ENCODE results near the gene SUMF1.

The SUMF1 gene

DNA sequence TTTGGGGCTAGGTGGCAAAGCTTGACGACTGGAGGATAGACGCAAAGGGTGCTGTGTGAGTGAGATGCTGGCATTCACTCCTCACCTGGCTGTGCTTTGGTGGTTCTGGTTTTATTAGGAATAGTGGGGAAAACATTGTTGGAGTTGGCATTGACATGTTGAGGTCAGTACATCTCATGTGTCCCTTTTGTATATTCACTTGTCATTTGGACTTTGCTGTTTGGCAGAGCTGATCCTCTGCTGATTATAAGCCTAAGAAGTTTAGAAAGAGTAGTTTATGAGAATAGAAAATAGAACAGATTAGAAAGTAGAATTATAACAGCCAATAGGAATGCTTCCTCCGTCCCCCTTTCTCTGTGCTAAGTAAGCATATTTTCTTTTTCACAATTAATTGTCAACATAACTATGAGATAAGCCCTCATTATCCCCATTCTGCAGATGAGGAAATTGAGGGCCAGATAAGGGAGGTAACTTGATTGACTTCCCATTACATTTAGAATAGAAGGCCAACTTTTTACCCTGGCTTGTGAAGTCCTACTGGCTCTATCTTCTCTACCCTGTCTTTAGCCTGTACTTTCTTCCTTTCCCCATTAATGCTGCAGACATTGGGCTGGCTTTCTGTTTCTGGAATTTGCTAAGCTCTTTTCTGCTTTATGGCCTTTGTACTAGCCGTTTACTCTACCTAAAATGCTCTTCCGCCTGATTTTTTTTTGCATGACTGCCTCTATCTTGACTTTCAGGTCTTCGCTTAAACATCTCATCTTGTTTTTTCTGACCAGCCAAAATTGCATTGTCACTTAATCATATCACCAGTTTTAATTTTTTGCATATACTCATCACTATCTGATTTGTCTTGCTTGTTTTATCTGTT is 38.9 kb upstream of the SUMF1 start:
- Mint-ChIP-seq H3K4me1 (ENCODE audit: low read depth) (peaks cover 42% of the 10 kb centered on the region), H3K27ac (peak overlapping the region; percentile 18), H3K36me3 (ENCODE audit: low read depth) (peaks cover 17% of the 10 kb centered on the region), H3K9me3 (no peaks in the 10 kb centered on the region), H3K27me3 (ENCODE audit: low read depth) (no peaks in the 10 kb centered on the region), H3K4me3 (peak overlapping the region; percentile 76)
- no peak for DNase-seq (ENCODE audit: low spot score)

DNA sequence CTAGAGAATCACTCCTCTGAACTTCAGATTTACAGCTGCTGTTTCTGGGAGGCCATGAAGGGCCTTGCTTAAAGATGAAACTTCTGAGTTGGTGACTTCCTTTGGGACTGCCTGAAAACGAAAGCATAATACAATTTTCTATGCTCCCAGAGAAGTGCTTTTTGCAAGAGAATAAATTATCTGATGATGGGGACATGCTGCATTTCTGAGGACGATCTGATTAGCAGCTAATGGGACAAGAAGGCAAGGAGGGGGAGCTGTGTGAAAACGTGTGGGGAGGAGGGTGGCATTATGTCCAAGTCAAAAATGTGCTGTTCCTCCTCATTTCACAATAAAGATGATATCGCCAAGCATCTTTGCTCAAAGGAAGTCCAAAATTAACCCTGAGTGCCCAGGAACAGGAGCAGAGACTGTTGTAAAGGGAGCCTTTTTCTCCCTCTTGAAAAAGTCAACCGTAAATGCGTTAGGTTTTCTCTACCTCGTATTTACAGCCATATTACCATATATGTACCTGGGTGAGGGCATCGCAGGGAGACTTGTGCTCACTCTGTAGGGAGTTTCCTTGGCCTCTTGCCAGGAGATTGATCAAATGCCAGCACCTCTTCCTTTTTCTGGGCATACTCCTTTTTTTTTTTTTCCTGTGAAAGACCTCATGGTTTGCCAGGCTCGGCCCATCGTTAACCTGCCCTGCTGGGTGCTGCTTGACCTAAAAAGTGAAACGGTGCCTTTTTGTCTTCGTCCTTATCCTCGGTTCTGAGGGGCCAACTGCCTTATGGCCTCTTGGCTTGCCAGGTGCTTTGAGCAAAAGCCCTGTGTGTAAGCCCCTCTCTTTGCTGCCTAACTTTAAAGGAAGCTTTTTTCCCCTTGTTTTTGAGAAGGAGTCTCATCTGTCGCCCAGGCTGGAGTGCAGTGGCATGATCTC is 37.5 kb upstream of the SUMF1 start:
- Mint-ChIP-seq H3K9me3 (no peaks in the 10 kb centered on the region), H3K4me1 (ENCODE audit: low read depth) (peaks cover 40% of the 10 kb centered on the region), H3K4me3 (peak overlapping the region; percentile 76), H3K27me3 (ENCODE audit: low read depth) (no peaks in the 10 kb centered on the region), H3K36me3 (ENCODE audit: low read depth) (peaks cover 15% of the 10 kb centered on the region), H3K27ac (peak overlapping the region; percentile 91)
- DNase-seq (ENCODE audit: low spot score) = no peak

DNA sequence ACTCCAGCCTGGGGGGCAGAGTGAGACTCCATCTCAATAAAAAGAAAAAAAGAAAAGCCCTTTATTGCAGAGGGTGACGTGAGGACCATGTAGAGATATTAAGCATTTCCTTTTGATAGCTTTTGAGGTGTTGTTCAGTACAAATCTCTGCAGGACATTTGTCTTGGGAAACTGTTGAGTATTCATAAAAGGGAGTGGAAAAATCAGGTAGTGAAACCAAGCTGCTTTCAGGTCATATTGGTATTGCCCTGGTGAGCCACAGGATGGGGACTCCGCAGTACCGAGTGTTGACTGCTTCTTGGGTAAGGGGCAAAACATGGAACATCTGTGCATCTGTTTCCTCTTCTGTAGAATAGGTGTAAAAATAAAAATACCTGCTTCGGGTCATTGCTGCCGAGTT is 36.0 kb upstream of the SUMF1 start:
- no peak overlapping the region for H3K4me3 Mint-ChIP-seq

DNA sequence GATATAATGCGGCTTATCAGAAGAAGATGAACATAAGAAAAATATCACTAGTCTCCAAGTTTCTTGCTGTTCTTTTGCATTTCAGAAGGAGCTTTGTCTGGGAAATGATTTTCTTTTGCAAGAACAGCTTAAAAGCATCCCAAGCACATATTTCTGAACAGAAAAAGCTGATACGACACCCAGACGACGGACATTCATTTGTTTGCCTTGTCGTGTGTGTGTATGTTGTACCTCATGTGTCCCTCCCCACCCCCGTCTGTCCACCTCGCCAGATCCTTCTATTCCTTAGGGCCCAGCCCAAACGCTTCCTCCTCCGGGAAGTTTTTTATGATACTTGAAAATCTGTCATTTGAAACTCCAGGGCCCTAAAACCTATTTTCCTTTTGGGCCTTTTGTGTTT is 34.9 kb upstream of the SUMF1 start:
- DNase-seq (ENCODE audit: low spot score) = no peak
- no peaks in the 10 kb centered on the region for H3K27me3 Mint-ChIP-seq (ENCODE audit: low read depth)
- H3K4me3 Mint-ChIP-seq = no peak overlapping the region
- H3K27ac Mint-ChIP-seq = no peak overlapping the region
- no peaks in the 10 kb centered on the region for H3K9me3 Mint-ChIP-seq
- peaks cover 18% of the 10 kb centered on the region for H3K36me3 Mint-ChIP-seq (ENCODE audit: low read depth)
- H3K4me1 Mint-ChIP-seq (ENCODE audit: low read depth) = peaks cover 31% of the 10 kb centered on the region

More for the DNA sequence above, 36.0 kb upstream of the SUMF1 start:
- Mint-ChIP-seq H3K4me1 (ENCODE audit: low read depth) (peaks cover 40% of the 10 kb centered on the region), H3K9me3 (no peaks in the 10 kb centered on the region), H3K27ac (peak overlapping the region; percentile 9), H3K27me3 (ENCODE audit: low read depth) (no peaks in the 10 kb centered on the region), H3K36me3 (ENCODE audit: low read depth) (peaks cover 13% of the 10 kb centered on the region)
- no peak for DNase-seq (ENCODE audit: low spot score)

DNA sequence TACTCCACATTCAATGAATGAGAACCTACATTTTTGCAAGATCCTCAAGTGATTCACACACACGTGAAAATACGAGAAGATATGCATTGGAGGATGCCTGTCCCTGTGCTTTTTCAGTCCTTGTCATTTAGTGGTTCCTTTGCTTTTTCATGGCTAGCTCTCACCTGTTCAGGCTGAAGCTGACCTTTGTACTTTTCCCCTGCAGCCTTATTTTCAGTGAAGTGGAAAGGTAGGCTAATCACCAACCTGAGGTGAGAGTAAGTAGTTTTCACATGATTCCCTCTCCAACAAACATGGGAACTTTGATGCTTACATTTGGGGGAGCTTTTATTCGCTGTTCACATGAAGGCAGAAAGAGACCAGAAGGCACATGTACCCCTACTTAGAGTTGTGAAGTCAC is 34.4 kb upstream of the SUMF1 start:
- no peaks in the 10 kb centered on the region for H3K27me3 Mint-ChIP-seq (ENCODE audit: low read depth)
- no peak for DNase-seq (ENCODE audit: low spot score)
- peaks cover 34% of the 10 kb centered on the region for H3K4me1 Mint-ChIP-seq (ENCODE audit: low read depth)
- H3K4me3 Mint-ChIP-seq = no peak overlapping the region
- H3K9me3 Mint-ChIP-seq = no peaks in the 10 kb centered on the region
- peaks cover 22% of the 10 kb centered on the region for H3K36me3 Mint-ChIP-seq (ENCODE audit: low read depth)
- H3K27ac Mint-ChIP-seq = no peak overlapping the region

DNA sequence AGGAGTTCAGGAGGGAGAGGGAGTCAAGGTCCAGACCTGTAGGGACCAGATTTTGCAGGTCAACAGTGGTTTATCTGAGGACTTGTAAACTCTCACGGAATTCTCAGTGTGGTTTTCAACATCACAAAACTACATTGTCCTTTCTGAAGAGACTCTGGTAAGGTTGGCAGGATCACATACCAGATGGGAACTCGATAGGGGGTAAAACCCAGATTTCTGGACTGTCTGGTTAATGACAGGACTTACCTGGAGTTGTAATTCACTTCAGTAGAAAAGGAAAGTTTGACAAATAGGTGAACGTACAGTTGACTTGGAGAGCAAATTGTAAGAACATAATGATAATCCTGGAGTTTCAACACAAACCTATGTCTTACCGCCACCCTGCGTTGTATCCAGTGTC is 31.4 kb upstream of the SUMF1 start:
- H3K36me3 Mint-ChIP-seq (ENCODE audit: low read depth) = peaks cover 24% of the 10 kb centered on the region
- H3K27me3 Mint-ChIP-seq (ENCODE audit: low read depth) = no peaks in the 10 kb centered on the region
- no peaks in the 10 kb centered on the region for H3K9me3 Mint-ChIP-seq
- H3K4me3 Mint-ChIP-seq = no peak overlapping the region
- H3K27ac Mint-ChIP-seq = no peak overlapping the region
- DNase-seq (ENCODE audit: low spot score) = no peak
- peaks cover 31% of the 10 kb centered on the region for H3K4me1 Mint-ChIP-seq (ENCODE audit: low read depth)

DNA sequence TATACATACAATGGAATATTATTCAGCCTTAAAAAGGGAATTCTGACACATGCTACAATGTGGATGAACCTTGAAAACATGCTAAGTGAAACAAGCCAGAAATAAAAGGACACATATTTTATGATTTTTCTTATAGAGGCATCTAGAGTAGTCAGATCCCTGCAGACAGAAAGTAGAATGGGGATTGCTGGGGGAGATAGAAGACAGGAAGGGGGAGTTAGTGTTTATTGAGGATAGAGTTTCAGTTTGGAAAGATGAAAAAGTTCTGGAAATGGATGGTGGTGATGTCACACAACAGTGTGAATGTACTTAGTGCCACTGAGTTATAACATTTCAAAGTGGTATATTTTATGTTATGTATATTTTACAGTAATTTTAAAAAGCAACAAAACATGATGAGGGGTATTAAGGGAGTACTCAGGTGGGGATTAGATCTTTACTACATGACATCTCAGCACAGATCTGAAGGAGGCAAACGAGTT is 30.8 kb upstream of the SUMF1 start:
- Mint-ChIP-seq H3K36me3 (ENCODE audit: low read depth) (peaks cover 24% of the 10 kb centered on the region), H3K27ac (no peak overlapping the region), H3K4me3 (no peak overlapping the region), H3K4me1 (ENCODE audit: low read depth) (peaks cover 30% of the 10 kb centered on the region), H3K27me3 (ENCODE audit: low read depth) (no peaks in the 10 kb centered on the region), H3K9me3 (no peaks in the 10 kb centered on the region)
- DNase-seq (ENCODE audit: low spot score) = no peak

DNA sequence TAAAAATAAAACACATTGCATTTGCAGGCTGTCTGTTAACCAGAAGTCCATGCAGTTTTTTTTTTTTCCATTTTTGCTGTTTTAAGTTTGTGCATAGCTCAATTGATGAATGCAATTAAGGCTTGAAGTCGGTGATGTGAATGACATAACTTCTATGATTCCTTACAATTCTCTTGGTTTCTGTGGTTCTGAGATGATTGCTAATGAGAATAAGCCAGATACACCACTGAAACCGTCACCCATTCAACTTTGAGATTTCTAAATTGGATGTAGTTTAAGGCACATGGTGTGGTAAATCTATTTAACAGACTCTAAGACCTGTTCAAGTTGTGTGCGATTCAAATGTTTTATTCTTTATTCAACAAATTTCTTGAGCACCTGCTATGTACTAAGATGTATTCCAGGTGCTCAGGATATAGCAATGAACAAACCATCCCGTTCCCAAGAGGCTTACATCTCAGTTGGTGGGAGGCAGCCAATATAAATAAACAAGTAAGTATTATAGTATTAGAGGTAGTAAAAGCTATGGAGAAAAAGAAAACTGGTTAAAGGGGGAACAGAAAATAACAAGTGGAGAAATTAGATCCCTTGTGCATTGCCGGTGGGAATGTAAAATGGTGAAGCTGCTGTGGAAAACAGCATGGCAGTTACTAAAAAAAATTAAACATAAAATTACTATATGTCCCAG is 30.1 kb upstream of the SUMF1 start:
- Mint-ChIP-seq H3K27me3 (ENCODE audit: low read depth) (peaks cover 2% of the 10 kb centered on the region), H3K9me3 (no peaks in the 10 kb centered on the region), H3K4me3 (no peak overlapping the region), H3K36me3 (ENCODE audit: low read depth) (peaks cover 24% of the 10 kb centered on the region), H3K27ac (no peak overlapping the region), H3K4me1 (ENCODE audit: low read depth) (peaks cover 33% of the 10 kb centered on the region)
- DNase-seq (ENCODE audit: low spot score) = no peak

DNA sequence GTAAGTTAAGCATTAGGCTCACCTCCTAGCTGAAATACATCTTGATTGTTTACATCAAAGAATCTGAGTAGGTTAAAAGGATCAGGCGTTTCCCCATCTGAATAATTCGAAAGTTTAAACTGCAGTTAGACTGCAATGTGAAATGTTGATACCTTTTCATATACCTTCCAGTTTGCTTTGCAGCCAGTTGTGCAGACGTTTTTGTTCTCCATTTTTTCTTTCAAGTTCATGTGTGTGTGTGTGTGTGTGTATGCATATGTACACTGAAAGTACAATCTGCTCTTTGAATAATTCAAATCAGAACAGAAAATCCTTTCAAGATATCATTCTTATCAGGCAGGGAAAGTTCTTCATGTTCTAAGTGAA is 29.0 kb upstream of the SUMF1 start:
- Mint-ChIP-seq H3K27me3 (ENCODE audit: low read depth) (peaks cover 11% of the 10 kb centered on the region), H3K4me1 (ENCODE audit: low read depth) (peaks cover 34% of the 10 kb centered on the region), H3K27ac (peak overlapping the region; percentile 3), H3K9me3 (no peaks in the 10 kb centered on the region), H3K36me3 (ENCODE audit: low read depth) (peaks cover 20% of the 10 kb centered on the region), H3K4me3 (peak overlapping the region; percentile 93)
- no peak for DNase-seq (ENCODE audit: low spot score)

DNA sequence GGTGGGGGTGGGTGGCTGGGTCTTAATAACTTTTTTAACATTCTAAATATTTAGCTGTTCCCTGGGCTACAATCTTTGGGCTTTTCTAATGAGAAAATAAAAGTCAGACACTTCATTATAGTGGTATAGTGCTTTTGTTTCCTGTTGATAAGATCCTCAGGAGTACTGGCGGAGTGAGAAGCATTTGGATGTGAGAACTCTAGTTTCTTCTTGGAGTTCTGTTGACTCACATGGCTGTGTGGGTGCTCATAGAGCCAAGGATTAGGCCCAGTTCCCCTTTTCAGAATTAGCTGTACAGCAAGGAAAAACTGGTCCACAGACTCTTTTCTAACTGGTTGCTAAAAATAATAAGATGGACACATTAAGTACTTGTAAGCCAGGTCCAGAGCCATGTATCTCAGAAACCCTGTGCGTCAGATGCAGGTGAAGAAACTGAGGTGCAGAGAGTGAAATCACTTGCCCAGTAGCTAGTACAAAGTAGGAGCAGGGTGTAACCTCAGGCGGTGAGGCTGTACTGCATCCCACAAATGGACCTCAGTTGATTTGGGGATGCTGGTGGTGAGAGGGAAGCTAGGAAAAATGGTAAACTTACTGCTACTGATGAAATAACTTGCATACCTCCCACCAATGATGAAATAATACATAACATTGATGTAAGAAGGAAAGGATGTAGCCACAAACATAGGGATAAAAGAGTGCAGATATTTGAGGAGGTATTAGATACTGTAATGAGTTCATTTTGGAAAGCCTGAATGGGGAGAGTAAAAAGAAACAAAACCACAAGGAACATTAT is 28.4 kb upstream of the SUMF1 start:
- Mint-ChIP-seq H3K9me3 (no peaks in the 10 kb centered on the region), H3K36me3 (ENCODE audit: low read depth) (peaks cover 20% of the 10 kb centered on the region), H3K27ac (peak overlapping the region; percentile 8), H3K27me3 (ENCODE audit: low read depth) (peaks cover 17% of the 10 kb centered on the region), H3K4me3 (peak overlapping the region; percentile 93), H3K4me1 (ENCODE audit: low read depth) (peaks cover 34% of the 10 kb centered on the region)
- DNase-seq (ENCODE audit: low spot score) = no peak

DNA sequence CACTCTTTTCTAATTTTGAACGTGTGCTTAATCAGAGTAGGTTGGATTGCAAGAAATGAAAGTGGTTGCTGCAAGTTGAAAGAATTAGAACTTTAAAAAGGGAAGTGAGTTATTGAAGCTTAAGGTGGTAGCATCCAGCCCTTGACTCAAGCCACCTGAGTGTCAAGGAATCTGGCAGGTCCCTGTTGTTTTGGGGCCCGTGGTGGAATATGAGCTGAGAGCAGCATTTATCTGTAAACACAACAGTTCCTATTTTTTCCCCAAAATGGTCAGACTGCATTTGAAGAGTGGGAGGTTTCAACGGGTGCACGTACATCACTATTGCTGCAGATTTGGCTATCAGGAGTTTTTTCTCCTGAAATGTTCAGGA is 27.8 kb upstream of the SUMF1 start:
- peaks cover 17% of the 10 kb centered on the region for H3K36me3 Mint-ChIP-seq (ENCODE audit: low read depth)
- H3K4me3 Mint-ChIP-seq = peak overlapping the region; percentile 93
- no peaks in the 10 kb centered on the region for H3K9me3 Mint-ChIP-seq

DNA sequence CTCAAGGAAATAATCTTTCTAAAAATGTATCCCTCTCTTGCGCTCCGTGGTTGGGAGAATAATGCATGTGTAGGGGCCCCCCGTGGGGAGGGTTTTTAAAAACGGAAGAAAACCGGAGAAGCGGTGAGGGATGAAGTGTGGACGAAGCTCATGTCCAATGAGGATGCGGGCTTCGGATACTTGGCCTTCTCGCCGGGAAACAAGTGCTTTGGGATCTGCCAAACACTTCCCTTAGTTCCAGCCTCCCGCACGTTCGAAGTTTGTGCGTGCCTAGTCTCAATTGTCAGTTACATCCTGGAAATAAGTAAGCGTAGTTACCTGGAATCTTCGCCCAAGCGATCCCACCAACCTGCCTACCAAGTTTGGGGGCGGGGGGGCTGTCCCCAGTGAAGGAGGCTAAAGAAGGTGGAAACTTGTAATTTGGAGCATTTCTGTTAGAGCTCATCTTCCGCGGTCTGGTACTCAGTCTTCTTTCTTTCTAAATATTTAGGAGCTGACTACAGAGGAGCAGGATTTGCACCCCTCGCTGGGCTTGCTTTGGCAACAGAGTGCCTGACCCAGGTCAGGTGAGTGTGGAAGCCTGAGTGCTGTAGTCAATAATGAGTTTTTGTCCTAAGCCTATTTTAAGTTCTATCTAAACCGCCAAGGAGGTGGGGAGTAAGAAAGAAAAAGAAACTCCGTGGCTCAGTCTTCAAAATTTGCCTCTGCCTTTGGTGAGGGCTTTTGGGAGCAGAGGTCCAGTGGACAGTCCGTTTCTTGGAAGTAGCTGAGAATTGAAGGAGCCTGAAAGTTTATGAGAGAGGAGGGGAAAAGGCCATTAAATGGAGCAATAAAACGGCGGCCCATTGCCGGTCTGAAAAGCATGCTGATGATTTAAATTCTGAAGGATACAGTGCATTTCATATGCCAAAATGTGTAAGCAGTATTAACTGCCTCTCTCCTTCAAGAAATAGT is 27.1 kb upstream of the SUMF1 start:
- peak; percentile 26 for DNase-seq (ENCODE audit: low spot score)
- H3K27me3 Mint-ChIP-seq (ENCODE audit: low read depth) = peaks cover 23% of the 10 kb centered on the region
- no peaks in the 10 kb centered on the region for H3K9me3 Mint-ChIP-seq
- peaks cover 15% of the 10 kb centered on the region for H3K36me3 Mint-ChIP-seq (ENCODE audit: low read depth)
- H3K4me3 Mint-ChIP-seq = peak overlapping the region; percentile 93
- H3K4me1 Mint-ChIP-seq (ENCODE audit: low read depth) = peaks cover 33% of the 10 kb centered on the region
- H3K27ac Mint-ChIP-seq = peak overlapping the region; percentile 85

More for the DNA sequence above, 27.8 kb upstream of the SUMF1 start:
- DNase-seq (ENCODE audit: low spot score) = no peak
- Mint-ChIP-seq H3K4me1 (ENCODE audit: low read depth) (peaks cover 33% of the 10 kb centered on the region), H3K27ac (peak overlapping the region; percentile 85), H3K27me3 (ENCODE audit: low read depth) (peaks cover 19% of the 10 kb centered on the region)

Data from T-helper 2 cell treated with Interferon-gamma antibody and Interleukin-4, amounts not matched to agents 5 μg/mL and 100 μg/mL, for 36 hours (primary cell).